ENCODE results near the gene TMEM213. TPM values are rescaled to one million over a fixed set of nuclear protein-coding genes. Genes with fewer than 3 reads are reported as not detected.

The TMEM213 gene
- total and polyA plus RNA-seq, 10 of the 15 experiments (the other 5 are each of a cell fraction or from before 2014, with no cell fraction given) = not detected

- ChIA-PET SMC1A (ENCODE audit: uncharacterized antibody, unreplicated experiment) (no interaction called here), RAD21 (ENCODE audit: unreplicated experiment) (interaction anchor here (1.5 kb wide), 1 partner anchor 128 kb away, joined by 5 read pairs; no protein-coding TSS in a partner anchor), CTCF (no interaction called here), POLR2A (no interaction called here)
- Histone ChIP-seq H3K27me3 (replicated peaks in 1 of 2; ENCODE audit: control insufficient read depth in 2 of 2, insufficient read depth in 2 of 2, low read length in 1 of 2) (no peaks in the 10 kb centered on the region), H3K4me1 (ENCODE audit: control insufficient read depth, insufficient read depth, low read length) (no peaks in the 10 kb centered on the region), H3K79me2 (ENCODE audit: control insufficient read depth, insufficient read depth, low read length) (no peaks in the 10 kb centered on the region), H3K4me3 (no peak overlapping the region), H3K36me3 (ENCODE audit: control insufficient read depth in 2 of 2, insufficient read depth in 2 of 2, low read length in 1 of 2) (no peaks in the 10 kb centered on the region), H3K4me2 (ENCODE audit: control insufficient read depth, insufficient read depth) (no peak overlapping the region), H3K9me3 (replicated peaks; ENCODE audit: control insufficient read depth, insufficient read depth, low read length) (no peaks in the 10 kb centered on the region), H3K9ac (ENCODE audit: control insufficient read depth, insufficient read depth, low read length) (no peak overlapping the region), H3K27ac (ENCODE audit: control insufficient read depth, insufficient read depth) (no peak overlapping the region), H2AFZ (ENCODE audit: control insufficient read depth, low read depth, low read length) (no peak overlapping the region; the same call in 1 of the 2 replicates), H4K20me1 (ENCODE audit: control insufficient read depth, insufficient read depth) (no peaks in the 10 kb centered on the region)
- no TSS peak for BruUV-seq (replicated peaks)
- ATAC-seq (no peak), DNase-seq (ENCODE audit: low read depth, low spot score) (no peak), FAIRE-seq (no peak)
- intact Hi-C loops (cut with micrococcal nuclease; ENCODE audit: unreplicated experiment) (loop anchor here (1.0 to 5.0 kb wide), 3 partner anchors 114 to 705 kb away; no protein-coding TSS in a partner anchor), in situ Hi-C loops (cut with MboI) (no loop called here)
- WGBS (ENCODE audit: insufficient coverage, insufficient replicate concordance, low lambda C conversion rate, missing lambda C conversion rate) = 83% methylated on average over 9 of the region's 9 CpGs
- no peak for TF ChIP-seq MXI1 (IDR thresholded peaks at IDR 0.05; ENCODE audit: low read depth, low read length)
- TF ChIP-seq ZNF217 (IDR thresholded peaks at IDR 0.05) = no peak
- TF ChIP-seq CEBPB (IDR thresholded peaks at IDR 0.05; ENCODE audit: borderline replicate concordance in 1 of 2, low read depth in 2 of 2, low read length in 2 of 2) = no peak
- no peak for TF ChIP-seq BCL11A (IDR thresholded peaks at IDR 0.05; ENCODE audit: low read depth, low read length)
- TF ChIP-seq TCF7 (IDR thresholded peaks at IDR 0.05; ENCODE audit: borderline replicate concordance) = no peak
- TF ChIP-seq FOXM1 (IDR thresholded peaks at IDR 0.05; ENCODE audit: low read depth, low read length) = no peak
- TF ChIP-seq NFYB (IDR thresholded peaks at IDR 0.05; ENCODE audit: insufficient read depth, low read depth, low read length) = no peak
- TF ChIP-seq RUNX3 (IDR thresholded peaks at IDR 0.05; ENCODE audit: low read length) = no peak
- TF ChIP-seq SIX5 (IDR thresholded peaks at IDR 0.05; ENCODE audit: low read depth, low read length, severe bottlenecking) = no peak
Measured at GRCh38 chr7:138866353-138866752, 68.6 kb downstream of the TMEM213 start.

GRCh38 chr7:138867744-138868143, 70.0 kb downstream of the TMEM213 start:
- RAD21 ChIA-PET (ENCODE audit: unreplicated experiment) = interaction anchor here (1.5 kb wide), 1 partner anchor 129 kb away, joined by 5 read pairs; no protein-coding TSS in a partner anchor
- H3K79me2 ChIP-seq (ENCODE audit: control insufficient read depth, insufficient read depth, low read length) = no peaks in the 10 kb centered on the region
- no peak overlapping the region for H3K4me3 ChIP-seq
- no peak overlapping the region for H3K27ac ChIP-seq (ENCODE audit: control insufficient read depth, insufficient read depth)
- no peak overlapping the region for H3K9ac ChIP-seq (ENCODE audit: control insufficient read depth, insufficient read depth, low read length)
- 74% methylated on average over 19 of the region's 19 CpGs for WGBS (ENCODE audit: insufficient coverage, insufficient replicate concordance, low lambda C conversion rate, missing lambda C conversion rate)
- no peaks in the 10 kb centered on the region for H3K4me1 ChIP-seq (ENCODE audit: control insufficient read depth, insufficient read depth, low read length)
- no peak overlapping the region for H3K4me2 ChIP-seq (ENCODE audit: control insufficient read depth, insufficient read depth)
- H4K20me1 ChIP-seq (ENCODE audit: control insufficient read depth, insufficient read depth) = no peaks in the 10 kb centered on the region
- DNase-seq (ENCODE audit: low read depth, low spot score) (no peak), FAIRE-seq (no peak), ATAC-seq (no peak)
- no peaks in the 10 kb centered on the region for H3K36me3 ChIP-seq (ENCODE audit: control insufficient read depth in 2 of 2, insufficient read depth in 2 of 2, low read length in 1 of 2)
- CTCF ChIA-PET = interaction anchor here (0.8 kb wide), 1 partner anchor 19 kb away, joined by 4 read pairs; no protein-coding TSS in a partner anchor
- in situ Hi-C loops (cut with MboI) (no loop called here), intact Hi-C loops (cut with micrococcal nuclease; ENCODE audit: unreplicated experiment) (loop anchor here (5.0 kb wide), 2 partner anchors 115 to 420 kb away; no protein-coding TSS in a partner anchor)
- POLR2A ChIA-PET = no interaction called here
- no TSS peak for BruUV-seq (replicated peaks)
- no peak overlapping the region for H2AFZ ChIP-seq (ENCODE audit: control insufficient read depth, low read depth, low read length)
- SMC1A ChIA-PET (ENCODE audit: uncharacterized antibody, unreplicated experiment) = no interaction called here
- no peaks in the 10 kb centered on the region for H3K27me3 ChIP-seq (replicated peaks in 1 of 2; ENCODE audit: control insufficient read depth in 2 of 2, insufficient read depth in 2 of 2, low read length in 1 of 2)
- no peaks in the 10 kb centered on the region for H3K9me3 ChIP-seq (replicated peaks; ENCODE audit: control insufficient read depth, insufficient read depth, low read length)
- TF ChIP-seq CHD2 (IDR thresholded peaks at IDR 0.05; ENCODE audit: borderline replicate concordance, low read depth, low read length) (no peak), BCL3 (IDR thresholded peaks at IDR 0.05; ENCODE audit: borderline replicate concordance, insufficient read depth, low read depth, low read length, poor library complexity, severe bottlenecking) (no peak), IRF3 (IDR thresholded peaks at IDR 0.05) (no peak), SPI1 (IDR thresholded peaks at IDR 0.05; ENCODE audit: borderline replicate concordance, insufficient read depth, low read depth, low read length) (no peak), SP1 (IDR thresholded peaks at IDR 0.05; ENCODE audit: low read depth, low read length) (no peak), CHD1 (IDR thresholded peaks at IDR 0.05; ENCODE audit: low read depth, low read length) (no peak), PML (IDR thresholded peaks at IDR 0.05; ENCODE audit: low read length) (no peak), NBN (IDR thresholded peaks at IDR 0.05) (no peak), RUNX3 (IDR thresholded peaks at IDR 0.05; ENCODE audit: low read length) (no peak), POU2F2 (IDR thresholded peaks at IDR 0.05; ENCODE audit: borderline replicate concordance, low read depth, low read length) (no peak)
